HCT116 (cell line): Measurements from ENCODE around the gene PRKD2. TPM values are rescaled to one million over a fixed set of nuclear protein-coding genes. Genes with fewer than 3 reads are reported as not detected.
A peak's percentile ranks its signal among the peaks of the same experiment; 100 is the strongest.

ENCODE experiments used
- ATAC-seq: fragments of 200-7000 bp; cut with Tn5 transposase; 2 replicates; pipeline ENCODE4 v1.9.1; 2020; ENCODE audit warnings: mild to moderate bottlenecking, moderate library complexity
- BruUV-seq: library from RNA; stranded (reverse); fragments of 400-500 nt; replicated peaks from 2 replicates; lab custom pipeline; 2021; lab: Mats Ljungman, UMichigan
- CTCF ChIA-PET: fragments of 300-600 bp; sonication (Branson Sonifier 250); formaldehyde crosslinking; loops from one replicate; lab custom pipeline; 2021; ENCODE audit warnings: antibody characterized with exemption; lab: Charles Lee
- POLR2A ChIA-PET: fragments of 300-600, 350-600 bp; sonication (Branson Sonifier 250); formaldehyde crosslinking; loops from one replicate; lab custom pipeline; 2021; ENCODE audit warnings: antibody characterized with exemption; lab: Charles Lee
- RAD21 ChIA-PET, 2 experiments: fragments of 300-600 bp; sonication (Branson Sonifier 250); formaldehyde crosslinking; loops; one replicate each; lab custom pipeline; 2023; ENCODE audit warnings: low total read pairs in 2 of 2; ENCODE audit not compliant: uncharacterized antibody in 2 of 2, unreplicated experiment in 2 of 2, low non-redundant PET in 1 of 2; lab: Charles Lee
- DNase-seq: peaks from one replicate; pipeline ENCODE4 v3.0.0-alpha.2; 2010; ENCODE audit warnings: low read depth, low spot score
- H2AFZ ChIP-seq: fragments of 200-600 bp; shearing (Covaris generic), sonication (generic); 2 replicates; pipeline ENCODE4 v1.6.1; 2017; ENCODE audit warnings: low read depth, mixed run types, mixed read lengths, antibody characterized with exemption, low read length; ENCODE audit not compliant: poor library complexity, severe bottlenecking
- H3K27ac ChIP-seq: 2 replicates; pipeline ENCODE4 v1.5.1; 2012; ENCODE audit warnings: low read depth, low read length
- H3K27me3 ChIP-seq: fragments of 200-600 bp; sonication (generic); 2 replicates; pipeline ENCODE4 v1.6.1; 2016; ENCODE audit warnings: mixed run types, low read length, mixed read lengths; ENCODE audit not compliant: insufficient read depth
- H3K36me3 ChIP-seq, 2 experiments: fragments of 200-500 bp in 1 of 2; fragments of 200-600 bp in 1 of 2; sonication (Bioruptor generic) in 1 of 2; sonication (generic) in 1 of 2; 2 replicates each; pipeline versions ENCODE4 v1.5.1 to v1.6.1; 2014 to 2016; ENCODE audit warnings: low read length in 2 of 2, inconsistent platforms in 1 of 2, mixed read lengths in 1 of 2, mixed run types in 1 of 2; ENCODE audit not compliant: insufficient read depth in 2 of 2, control insufficient read depth in 1 of 2
- H3K4me1 ChIP-seq, 2 experiments: fragments of 200-600 bp in 1 of 2; sonication (generic) in 1 of 2; 2 replicates each; pipeline versions ENCODE4 v1.5.1 to v1.6.1; 2012 to 2017; ENCODE audit warnings: low read length in 2 of 2, inconsistent platforms in 1 of 2, mild to moderate bottlenecking in 1 of 2, mixed read lengths in 1 of 2, mixed run types in 1 of 2, moderate library complexity in 1 of 2; ENCODE audit not compliant: insufficient read depth in 2 of 2, control insufficient read depth in 1 of 2
- H3K4me2 ChIP-seq: fragments of 200-600 bp; sonication (generic); 2 replicates; pipeline ENCODE4 v1.6.1; 2017; ENCODE audit warnings: mixed run types, low read length, mixed read lengths
- H3K4me3 ChIP-seq, 2 experiments: fragments of 200-600 bp in 1 of 2; sonication (generic) in 1 of 2; replicated peaks in 1 of 2; 2 replicates each; pipeline ENCODE4 v1.5.1; 2011 to 2016; ENCODE audit warnings: low read length in 2 of 2, control low read depth in 1 of 2, low read depth in 1 of 2, mild to moderate bottlenecking in 1 of 2, mixed read lengths in 1 of 2, mixed run types in 1 of 2
- H3K79me2 ChIP-seq: fragments of 200-600 bp; sonication (generic); 2 replicates; pipeline ENCODE4 v1.6.1; 2017; ENCODE audit warnings: mild to moderate bottlenecking, mixed run types, low read length, moderate library complexity, mixed read lengths; ENCODE audit not compliant: insufficient read depth
- H3K9ac ChIP-seq: fragments of 200-600 bp; sonication (generic); 2 replicates; pipeline ENCODE4 v1.6.1; 2016; ENCODE audit warnings: low read length, mixed read lengths
- H3K9me2 ChIP-seq: fragments of 200-600 bp; sonication (generic), shearing (Covaris generic); 2 replicates; pipeline ENCODE4 v1.6.1; 2017; ENCODE audit warnings: mixed run types, mild to moderate bottlenecking, moderate library complexity; ENCODE audit not compliant: insufficient read depth
- H3K9me3 ChIP-seq, 2 experiments: fragments of 200-500 bp in 1 of 2; fragments of 200-600 bp in 1 of 2; sonication (Bioruptor generic) in 1 of 2; sonication (generic) in 1 of 2; 2 replicates each; pipeline ENCODE4 v1.6.1; 2014 to 2017; ENCODE audit warnings: low read length in 2 of 2, mixed read lengths in 2 of 2, inconsistent platforms in 1 of 2, low read depth in 1 of 2, mild to moderate bottlenecking in 1 of 2, mixed run types in 1 of 2, moderate library complexity in 1 of 2; ENCODE audit not compliant: control insufficient read depth in 1 of 2, insufficient read depth in 1 of 2
- H4K20me1 ChIP-seq: fragments of 200-600 bp; sonication (generic), shearing (Covaris generic); 2 replicates; pipeline ENCODE4 v1.6.1; 2017; ENCODE audit warnings: mixed run types, mild to moderate bottlenecking, moderate library complexity; ENCODE audit not compliant: insufficient read depth
- EGR1 ChIP-seq: IDR thresholded peaks from 2 replicates; pipeline ENCODE4 v1.6.1; 2012; ENCODE audit warnings: low read depth
- ELF1 ChIP-seq: IDR thresholded peaks from 2 replicates; pipeline ENCODE4 v1.6.1; 2012; ENCODE audit warnings: low read depth, borderline replicate concordance
- EZH2 ChIP-seq: fragments of 200-600 bp; sonication (generic); IDR thresholded peaks from 2 replicates; pipeline ENCODE4 v1.6.1; 2017; ENCODE audit warnings: antibody characterized with exemption, mixed run types
- EZH2phosphoT487 ChIP-seq: fragments of 200-600 bp; IDR thresholded peaks from 2 replicates; pipeline ENCODE4 v1.6.1; 2018; ENCODE audit warnings: antibody characterized with exemption, borderline replicate concordance
- JUND ChIP-seq: IDR thresholded peaks from 2 replicates; pipeline ENCODE4 v1.6.1; 2012
- POLR2A ChIP-seq: IDR thresholded peaks from 2 replicates; pipeline ENCODE4 v1.7.0; 2011; ENCODE audit warnings: borderline replicate concordance; ENCODE audit not compliant: insufficient read depth, insufficient read length; ENCODE audit errors: extremely low read depth
- POLR2AphosphoS5 ChIP-seq: IDR thresholded peaks from 2 replicates; pipeline ENCODE4 v1.6.1; 2011; ENCODE audit warnings: mild to moderate bottlenecking, low read depth, low read length, moderate library complexity
- RAD21 ChIP-seq: IDR thresholded peaks from 2 replicates; pipeline ENCODE4 v1.6.1; 2012; ENCODE audit warnings: low read depth, mild to moderate bottlenecking
- SP1 ChIP-seq: IDR thresholded peaks from 2 replicates; pipeline ENCODE4 v1.6.1; 2012; ENCODE audit warnings: low read depth
- SRF ChIP-seq: IDR thresholded peaks from 2 replicates; pipeline ENCODE4 v1.6.1; 2012; ENCODE audit warnings: low read depth
- TCF7L2 ChIP-seq: IDR thresholded peaks from 2 replicates; pipeline ENCODE4 v1.7.0; 2011; ENCODE audit warnings: borderline replicate concordance, inconsistent platforms; ENCODE audit not compliant: insufficient read depth, insufficient read length; ENCODE audit errors: extremely low read depth
- ZNF274 ChIP-seq: fragments of 200-500 bp; sonication (Bioruptor generic); IDR thresholded peaks from 2 replicates; pipeline ENCODE4 v1.6.1; 2014; ENCODE audit warnings: mild to moderate bottlenecking, low read depth, low read length, inconsistent platforms
- intact Hi-C: fragments of 100-400 bp; cut with micrococcal nuclease; formaldehyde crosslinking; loops from 2 replicates; pipeline ENCODE4 v1.10.0; 2022
- total RNA-seq: library from RNA; stranded (reverse); gene quantifications from one replicate; pipeline ENCODE4 v1.2.1, GENCODE V29; 2021; ENCODE audit not compliant: unreplicated experiment
- TF ChIP-seq, protein P1 (sequence below): IDR thresholded peaks from 2 replicates; pipeline ENCODE4 v1.6.1; 2012
- TF ChIP-seq, protein P2 (sequence below): IDR thresholded peaks from 2 replicates; pipeline ENCODE4 v1.6.1; 2011; ENCODE audit warnings: mild to moderate bottlenecking, low read length, moderate library complexity; ENCODE audit not compliant: insufficient replicate concordance; ENCODE audit errors: extremely low read depth
- TF ChIP-seq, protein P3 (sequence below): IDR thresholded peaks from 2 replicates; pipeline ENCODE4 v1.6.1; 2012

Gene PRKD2
- total RNA-seq, 1 experiment from 2014 or later, result 73.5 TPM

DNA sequence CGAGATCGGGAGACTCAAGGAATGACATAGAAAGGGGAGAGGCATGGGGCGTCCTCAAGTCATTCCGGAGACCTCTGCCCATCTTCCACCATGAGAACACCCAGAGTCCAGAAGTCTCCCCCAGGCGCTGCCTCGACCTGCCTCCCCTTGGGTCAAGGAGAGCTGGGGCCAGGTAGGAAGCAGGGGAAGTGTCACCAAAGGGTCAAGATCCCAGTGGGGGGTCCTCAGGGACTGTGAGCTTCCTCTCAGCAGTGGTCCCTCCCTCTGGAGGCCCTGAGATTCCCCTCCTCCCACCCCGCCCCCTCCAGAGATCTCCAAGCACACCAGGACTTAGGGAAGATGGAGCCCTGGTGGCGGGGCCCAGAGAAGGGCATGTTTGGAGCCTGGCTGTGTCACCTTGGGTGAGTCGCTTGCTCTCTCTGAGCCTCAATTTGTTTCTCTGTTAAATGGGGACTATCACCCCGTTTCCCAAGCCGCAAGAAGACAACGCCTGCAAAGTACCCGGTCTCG is 56.9 kb downstream of the PRKD2 start:
- no peak for ATAC-seq
- Histone ChIP-seq H3K4me2 (peak overlapping the region; percentile 88), H3K79me2 (no peaks in the 10 kb centered on the region), H3K27me3 (no peaks in the 10 kb centered on the region), H3K4me1 (peaks cover 14 to 29% of the 10 kb centered on the region in 2 experiments), H3K9ac (peak overlapping the region; percentile 62), H3K9me2 (no peaks in the 10 kb centered on the region), H3K36me3 (no peaks in the 10 kb centered on the region), H3K9me3 (no peaks in the 10 kb centered on the region), H3K27ac (no peak overlapping the region), H2AFZ (no peak overlapping the region), H4K20me1 (no peaks in the 10 kb centered on the region), H3K4me3 (peak overlapping the region; percentile 39 to 59; a peak in 3 of 4 replicates)
- ChIA-PET POLR2A (no interaction called here), RAD21 (no interaction called here), CTCF (no interaction called here)
- no peak for DNase-seq
- no TSS peak for BruUV-seq
- TF ChIP-seq, protein P1, sequence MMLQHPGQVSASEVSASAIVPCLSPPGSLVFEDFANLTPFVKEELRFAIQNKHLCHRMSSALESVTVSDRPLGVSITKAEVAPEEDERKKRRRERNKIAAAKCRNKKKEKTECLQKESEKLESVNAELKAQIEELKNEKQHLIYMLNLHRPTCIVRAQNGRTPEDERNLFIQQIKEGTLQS, result no peak
- TF ChIP-seq POLR2A (no peak), EZH2 (no peak)
- intact Hi-C loops, result no loop called here

DNA sequence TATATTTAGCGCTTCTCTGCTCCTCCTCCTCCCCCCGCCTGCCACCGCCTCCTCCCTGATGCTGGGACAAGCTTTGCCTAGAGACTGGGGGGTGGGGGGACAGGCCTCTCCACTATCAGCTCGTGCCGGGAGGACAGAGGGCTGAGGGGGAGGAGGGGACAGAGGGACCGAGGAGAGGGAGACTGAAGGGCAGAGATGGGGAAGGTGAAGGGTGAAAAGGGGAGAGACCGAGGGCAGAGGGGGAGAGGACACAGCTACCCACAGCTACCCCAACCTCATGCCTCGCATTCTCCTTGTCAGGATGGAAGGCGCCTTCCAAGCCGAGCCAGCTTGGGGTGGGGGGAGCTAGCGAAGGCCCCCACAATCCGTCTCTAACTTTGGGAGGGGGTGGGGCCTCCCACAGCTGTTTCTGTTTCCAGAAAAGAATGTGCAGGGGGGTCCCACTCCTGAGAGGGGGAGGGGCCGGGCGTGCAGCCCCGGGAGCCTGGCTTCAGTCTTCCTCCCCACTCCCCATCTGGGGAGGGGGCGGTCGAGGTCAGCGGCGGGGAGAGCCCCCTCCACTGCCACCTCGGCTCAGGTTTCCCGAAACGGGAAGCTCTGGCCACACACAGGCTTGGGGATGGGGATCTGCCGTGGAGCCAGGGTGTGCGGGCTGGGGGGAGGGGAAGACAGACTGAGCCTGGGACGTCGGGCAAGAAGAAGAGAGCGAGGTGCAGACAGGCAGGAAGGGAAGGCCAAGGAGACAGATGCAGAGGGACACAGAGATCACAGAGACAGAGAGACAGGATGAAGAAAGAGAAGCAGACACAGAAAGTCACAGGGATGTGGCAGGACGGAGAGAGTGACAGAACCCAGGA is 57.5 kb downstream of the PRKD2 start:
- H3K9ac ChIP-seq, result no peak overlapping the region; the same call in 1 of the 2 replicates
- intact Hi-C loops, result no loop called here
- TF ChIP-seq, protein P2, sequence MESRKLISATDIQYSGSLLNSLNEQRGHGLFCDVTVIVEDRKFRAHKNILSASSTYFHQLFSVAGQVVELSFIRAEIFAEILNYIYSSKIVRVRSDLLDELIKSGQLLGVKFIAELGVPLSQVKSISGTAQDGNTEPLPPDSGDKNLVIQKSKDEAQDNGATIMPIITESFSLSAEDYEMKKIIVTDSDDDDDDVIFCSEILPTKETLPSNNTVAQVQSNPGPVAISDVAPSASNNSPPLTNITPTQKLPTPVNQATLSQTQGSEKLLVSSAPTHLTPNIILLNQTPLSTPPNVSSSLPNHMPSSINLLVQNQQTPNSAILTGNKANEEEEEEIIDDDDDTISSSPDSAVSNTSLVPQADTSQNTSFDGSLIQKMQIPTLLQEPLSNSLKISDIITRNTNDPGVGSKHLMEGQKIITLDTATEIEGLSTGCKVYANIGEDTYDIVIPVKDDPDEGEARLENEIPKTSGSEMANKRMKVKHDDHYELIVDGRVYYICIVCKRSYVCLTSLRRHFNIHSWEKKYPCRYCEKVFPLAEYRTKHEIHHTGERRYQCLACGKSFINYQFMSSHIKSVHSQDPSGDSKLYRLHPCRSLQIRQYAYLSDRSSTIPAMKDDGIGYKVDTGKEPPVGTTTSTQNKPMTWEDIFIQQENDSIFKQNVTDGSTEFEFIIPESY, result no peak
- TF ChIP-seq RAD21, result no peak
- no peak for TF ChIP-seq ELF1
- TF ChIP-seq JUND, result no peak
- TF ChIP-seq, protein P1, result no peak
- no peak for TF ChIP-seq EGR1
- TF ChIP-seq POLR2AphosphoS5, result no peak
- TF ChIP-seq SP1, result no peak
- TF ChIP-seq POLR2A, result no peak
- TF ChIP-seq TCF7L2, result no peak
- no peak for TF ChIP-seq EZH2phosphoT487
- TF ChIP-seq, protein P3, sequence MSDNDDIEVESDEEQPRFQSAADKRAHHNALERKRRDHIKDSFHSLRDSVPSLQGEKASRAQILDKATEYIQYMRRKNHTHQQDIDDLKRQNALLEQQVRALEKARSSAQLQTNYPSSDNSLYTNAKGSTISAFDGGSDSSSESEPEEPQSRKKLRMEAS, result no peak
- no peak for TF ChIP-seq ZNF274
- TF ChIP-seq SRF, result no peak
- no peak for ATAC-seq
- no peaks in the 10 kb centered on the region for H4K20me1 ChIP-seq
- ChIA-PET POLR2A (no interaction called here), CTCF (interaction anchor here (1.5 kb wide), 1 partner anchor 45 kb away, joined by 3 read pairs; no protein-coding TSS in a partner anchor), RAD21 (no interaction called here)
- no TSS peak for BruUV-seq
- H3K27me3 ChIP-seq, result no peaks in the 10 kb centered on the region
- H2AFZ ChIP-seq, result no peak overlapping the region
- H3K27ac ChIP-seq, result no peak overlapping the region
- peak overlapping the region; percentile 88; the same call in 1 of the 2 replicates for H3K4me2 ChIP-seq
- H3K79me2 ChIP-seq, result no peaks in the 10 kb centered on the region
- H3K9me3 ChIP-seq, result no peaks in the 10 kb centered on the region
- H3K4me3 ChIP-seq, result no peak overlapping the region
- H3K9me2 ChIP-seq, result no peaks in the 10 kb centered on the region
- DNase-seq, result no peak
- no peaks in the 10 kb centered on the region for H3K36me3 ChIP-seq
- peaks cover 14 to 29% of the 10 kb centered on the region in 2 experiments for H3K4me1 ChIP-seq
